Neural progenitor cell (in vitro differentiated cells): ENCODE results near the gene HS2ST1.

Experiments used
- EZH2phosphoT487 ChIP-seq: fragments of 200-600 bp; sonication (generic); IDR thresholded peaks from 2 replicates; pipeline ENCODE4 v1.6.1; 2017; ENCODE audit warnings: antibody characterized with exemption
- TF ChIP-seq, protein P1 (sequence below): fragments of 200-600 bp; sonication (generic); IDR thresholded peaks from 2 replicates; pipeline ENCODE4 v1.5.1; 2017; ENCODE audit warnings: antibody characterized with exemption, mild to moderate bottlenecking

DNA sequence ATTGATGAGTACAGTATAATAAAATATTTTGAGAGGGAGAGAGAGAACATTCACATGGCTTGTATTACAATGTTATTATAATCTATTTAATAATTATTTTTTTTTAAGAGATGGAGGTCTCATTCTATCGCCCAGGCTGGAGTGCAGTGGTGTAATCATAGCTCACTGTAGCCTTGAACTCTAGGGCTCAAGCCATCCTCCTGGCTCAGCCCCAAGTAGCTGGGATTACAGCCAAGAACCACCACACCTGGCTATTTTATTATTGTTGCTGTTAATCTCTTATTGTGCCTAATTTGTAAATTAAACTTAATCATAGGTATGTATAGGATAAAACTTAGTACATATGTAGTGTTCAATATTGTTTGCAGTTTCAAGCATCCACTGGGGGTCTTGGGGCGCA lies 57.8 kb downstream of the HS2ST1 start:
- no peak for TF ChIP-seq EZH2phosphoT487
- TF ChIP-seq, protein P1, sequence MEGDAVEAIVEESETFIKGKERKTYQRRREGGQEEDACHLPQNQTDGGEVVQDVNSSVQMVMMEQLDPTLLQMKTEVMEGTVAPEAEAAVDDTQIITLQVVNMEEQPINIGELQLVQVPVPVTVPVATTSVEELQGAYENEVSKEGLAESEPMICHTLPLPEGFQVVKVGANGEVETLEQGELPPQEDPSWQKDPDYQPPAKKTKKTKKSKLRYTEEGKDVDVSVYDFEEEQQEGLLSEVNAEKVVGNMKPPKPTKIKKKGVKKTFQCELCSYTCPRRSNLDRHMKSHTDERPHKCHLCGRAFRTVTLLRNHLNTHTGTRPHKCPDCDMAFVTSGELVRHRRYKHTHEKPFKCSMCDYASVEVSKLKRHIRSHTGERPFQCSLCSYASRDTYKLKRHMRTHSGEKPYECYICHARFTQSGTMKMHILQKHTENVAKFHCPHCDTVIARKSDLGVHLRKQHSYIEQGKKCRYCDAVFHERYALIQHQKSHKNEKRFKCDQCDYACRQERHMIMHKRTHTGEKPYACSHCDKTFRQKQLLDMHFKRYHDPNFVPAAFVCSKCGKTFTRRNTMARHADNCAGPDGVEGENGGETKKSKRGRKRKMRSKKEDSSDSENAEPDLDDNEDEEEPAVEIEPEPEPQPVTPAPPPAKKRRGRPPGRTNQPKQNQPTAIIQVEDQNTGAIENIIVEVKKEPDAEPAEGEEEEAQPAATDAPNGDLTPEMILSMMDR = no peak
